Psoas muscle (tissue), 8 donors: ENCODE data around the gene ZNF530. TPM values are rescaled to one million over a fixed set of nuclear protein-coding genes. Genes with fewer than 3 reads are reported as not detected.
A peak's percentile ranks its signal among the peaks of the same experiment; 100 is the strongest.

Source experiments
- ATAC-seq, 4 donors: fragments of 200-7000 bp; cut with Tn5 transposase; one replicate each; pipeline ENCODE4 v1.9.1; 2020; ENCODE audit warnings: moderate library complexity in 3 of 4, mild to moderate bottlenecking in 2 of 4
- DNase-seq, 2 donors: peaks; one replicate each; pipeline ENCODE4 v3.0.0-alpha.2; 2020
- H3K27ac ChIP-seq: fragments of 200-600 bp; one replicate; pipeline ENCODE4 v1.8.0; 2022
- H3K27me3 ChIP-seq, 3 donors: fragments of 200-600 bp in 1 of 3; one replicate each; pipeline versions ENCODE4 v1.6.1 to v1.8.0; 2013 to 2022; ENCODE audit warnings: low read length in 2 of 3, mild to moderate bottlenecking in 2 of 3, moderate library complexity in 1 of 3; ENCODE audit not compliant: insufficient read depth in 3 of 3
- H3K36me3 ChIP-seq, 2 donors: fragments of 200-600 bp in 1 of 2; one replicate each; pipeline versions ENCODE4 v1.6.1 to v1.8.0; 2013 to 2022; ENCODE audit warnings: low read depth in 1 of 2, mild to moderate bottlenecking in 1 of 2, moderate library complexity in 1 of 2; ENCODE audit not compliant: insufficient read depth in 1 of 2
- H3K4me1 ChIP-seq: fragments of 200-600 bp; one replicate; pipeline ENCODE4 v1.8.0; 2022
- H3K4me3 ChIP-seq: fragments of 200-600 bp; one replicate; pipeline ENCODE4 v1.8.0; 2022; ENCODE audit warnings: mild to moderate bottlenecking
- H3K9me3 ChIP-seq: fragments of 200-600 bp; one replicate; pipeline ENCODE4 v1.8.0; 2022
- WGBS, 3 donors: extraction: QIAGEN DNeasy Blood & Tissue Kit; methylation state at CpG; one replicate each; pipeline versions ENCODE4 v1.1.6 to v1.1.7; 2013; 5-methylcytosine and 5-hydroxymethylcytosine counted together
- intact Hi-C, 2 donors: fragments of 100-400 bp; cut with DNase I; formaldehyde crosslinking; loops; one replicate each; pipeline versions ENCODE4 v1.11.0 to v1.14.2; 2022
- polyA plus RNA-seq, 3 donors: library from polyadenylated mRNA; stranded (reverse); fragments of 200-250 nt; gene quantifications; one replicate each; pipeline ENCODE4 v1.2.3, GENCODE V29; 2013
- total RNA-seq, 4 donors: library from RNA; stranded (reverse); fragmentation: NEBNext Ultra II Directional in 2 of 4; extraction: Animal tissue kit (Norgen Biotek cat#: 25700) in 2 of 4; gene quantifications; one replicate each; pipeline versions ENCODE4 v1.2.1 to v1.2.4, GENCODE V29; 2021 to 2023
- TF ChIP-seq, protein P1 (sequence below): fragments of 200-600 bp; IDR thresholded peaks from one replicate; pipeline ENCODE4 v1.8.0; 2022; ENCODE audit warnings: antibody characterized with exemption
- donor health status: healthy with polysubstance abuse.
- donor health status: DM: no; HTN: no; CAD: no; lungs with moderate emphysema.
- donor health status: Bipolar disorder and iron deficiency.
- donor health status: healthy.
- donor health status: DM: yes; HTN: yes; CAD: no.
- donor health status: DM: no; HTN: no; CAD: no.
- donor health status: DM: no; HTN: no; CAD: no.
- donor health status: DM: yes; HTN: yes; CAD: no.

Gene ZNF530
- total and polyA plus RNA-seq, 7 donors, result 0.81 to 11.7 (median 2.3) TPM

DNA sequence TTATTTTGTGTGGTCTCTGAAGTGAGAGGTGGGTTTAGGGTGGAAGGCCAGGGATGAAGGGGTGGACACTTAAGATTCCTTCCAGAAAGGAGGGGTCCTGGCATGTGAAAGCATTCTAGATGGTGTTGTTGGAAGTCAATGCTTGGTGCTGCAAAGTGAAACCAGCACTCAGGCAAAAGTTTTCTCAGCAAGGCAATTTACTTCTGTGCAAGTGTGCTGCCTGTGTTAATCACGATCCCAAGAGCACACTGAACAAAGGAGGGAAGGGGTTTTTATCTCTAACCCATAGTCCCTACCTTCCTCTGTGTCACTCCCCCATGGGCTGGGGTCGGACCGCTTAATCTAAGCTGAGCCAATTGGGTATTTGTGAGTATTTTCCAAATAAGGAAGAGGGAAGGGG lies 15.7 kb downstream of the ZNF530 start:
- H3K27me3 ChIP-seq, result no peaks in the 10 kb centered on the region
- no peaks in the 10 kb centered on the region for H3K4me1 ChIP-seq
- TF ChIP-seq, protein P1, sequence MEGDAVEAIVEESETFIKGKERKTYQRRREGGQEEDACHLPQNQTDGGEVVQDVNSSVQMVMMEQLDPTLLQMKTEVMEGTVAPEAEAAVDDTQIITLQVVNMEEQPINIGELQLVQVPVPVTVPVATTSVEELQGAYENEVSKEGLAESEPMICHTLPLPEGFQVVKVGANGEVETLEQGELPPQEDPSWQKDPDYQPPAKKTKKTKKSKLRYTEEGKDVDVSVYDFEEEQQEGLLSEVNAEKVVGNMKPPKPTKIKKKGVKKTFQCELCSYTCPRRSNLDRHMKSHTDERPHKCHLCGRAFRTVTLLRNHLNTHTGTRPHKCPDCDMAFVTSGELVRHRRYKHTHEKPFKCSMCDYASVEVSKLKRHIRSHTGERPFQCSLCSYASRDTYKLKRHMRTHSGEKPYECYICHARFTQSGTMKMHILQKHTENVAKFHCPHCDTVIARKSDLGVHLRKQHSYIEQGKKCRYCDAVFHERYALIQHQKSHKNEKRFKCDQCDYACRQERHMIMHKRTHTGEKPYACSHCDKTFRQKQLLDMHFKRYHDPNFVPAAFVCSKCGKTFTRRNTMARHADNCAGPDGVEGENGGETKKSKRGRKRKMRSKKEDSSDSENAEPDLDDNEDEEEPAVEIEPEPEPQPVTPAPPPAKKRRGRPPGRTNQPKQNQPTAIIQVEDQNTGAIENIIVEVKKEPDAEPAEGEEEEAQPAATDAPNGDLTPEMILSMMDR, result no peak
- peaks cover 33 to 47% of the 10 kb centered on the region in 2 donors for H3K36me3 ChIP-seq
- intact Hi-C loops, result no loop called here
- 95 to 100% (median 98%) methylated on average over 3 of the region's 3 CpGs for WGBS, 3 donors
- ATAC-seq (no peak), DNase-seq (no peak)
- no peak overlapping the region for H3K27ac ChIP-seq
- H3K9me3 ChIP-seq, result peaks cover 67% of the 10 kb centered on the region
- H3K4me3 ChIP-seq, result peak overlapping the region; percentile 96

DNA sequence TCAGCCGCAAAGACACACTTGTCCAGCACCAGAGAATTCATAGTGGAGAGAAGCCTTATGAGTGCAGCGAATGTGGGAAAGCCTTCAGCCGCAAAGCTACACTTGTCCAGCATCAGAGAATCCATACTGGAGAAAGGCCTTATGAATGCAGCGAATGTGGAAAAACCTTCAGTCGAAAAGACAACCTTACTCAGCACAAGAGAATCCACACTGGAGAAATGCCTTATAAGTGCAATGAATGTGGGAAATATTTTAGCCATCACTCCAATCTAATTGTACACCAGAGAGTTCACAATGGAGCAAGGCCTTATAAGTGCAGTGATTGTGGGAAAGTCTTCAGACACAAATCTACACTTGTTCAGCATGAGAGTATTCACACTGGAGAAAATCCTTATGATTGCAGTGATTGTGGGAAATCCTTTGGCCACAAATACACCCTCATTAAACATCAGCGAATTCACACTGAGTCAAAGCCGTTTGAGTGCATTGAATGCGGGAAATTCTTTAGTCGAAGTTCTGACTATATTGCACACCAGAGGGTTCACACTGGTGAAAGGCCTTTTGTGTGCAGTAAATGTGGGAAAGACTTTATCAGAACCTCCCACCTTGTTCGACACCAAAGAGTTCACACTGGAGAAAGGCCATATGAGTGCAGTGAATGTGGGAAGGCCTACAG lies 21.1 kb downstream of the ZNF530 start:
- Histone ChIP-seq H3K9me3 (peaks cover 98% of the 10 kb centered on the region), H3K27ac (no peak overlapping the region), H3K27me3 (no peaks in the 10 kb centered on the region), H3K4me3 (no peak overlapping the region), H3K4me1 (no peaks in the 10 kb centered on the region), H3K36me3 (peaks cover 55 to 86% of the 10 kb centered on the region in 2 donors)
- TF ChIP-seq, protein P1, result no peak
- intact Hi-C loops, result no loop called here
- 98 to 99% (median 99%) methylated on average over 10 of the region's 10 CpGs for WGBS, 3 donors
- DNase-seq, result no peak
- no peak for ATAC-seq

DNA sequence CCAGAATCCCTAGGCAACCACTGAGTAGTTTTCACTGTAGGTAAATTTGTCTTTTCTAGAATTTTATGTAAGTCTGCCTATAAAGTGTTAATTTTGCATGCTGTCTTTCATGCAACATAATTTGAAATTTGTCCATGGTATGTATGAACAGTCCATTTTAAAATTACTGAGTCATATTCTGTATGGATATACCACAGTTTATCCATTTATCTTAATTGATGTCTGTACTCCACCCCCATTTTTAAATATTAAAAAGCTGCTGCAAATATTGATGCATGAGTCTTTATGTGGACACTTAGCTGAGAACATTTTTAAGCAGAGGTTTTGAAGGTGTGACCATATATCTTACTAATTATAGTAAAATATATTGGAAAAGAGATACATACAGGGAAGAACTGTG lies 23.4 kb downstream of the ZNF530 start:
- TF ChIP-seq, protein P1, result no peak
- Histone ChIP-seq H3K4me1 (no peaks in the 10 kb centered on the region), H3K27me3 (no peaks in the 10 kb centered on the region), H3K4me3 (no peak overlapping the region), H3K27ac (no peak overlapping the region), H3K36me3 (peaks cover 41 to 63% of the 10 kb centered on the region in 2 donors), H3K9me3 (peaks cover 98% of the 10 kb centered on the region)
- ATAC-seq (no peak), DNase-seq (no peak)
- intact Hi-C loops, result no loop called here

DNA sequence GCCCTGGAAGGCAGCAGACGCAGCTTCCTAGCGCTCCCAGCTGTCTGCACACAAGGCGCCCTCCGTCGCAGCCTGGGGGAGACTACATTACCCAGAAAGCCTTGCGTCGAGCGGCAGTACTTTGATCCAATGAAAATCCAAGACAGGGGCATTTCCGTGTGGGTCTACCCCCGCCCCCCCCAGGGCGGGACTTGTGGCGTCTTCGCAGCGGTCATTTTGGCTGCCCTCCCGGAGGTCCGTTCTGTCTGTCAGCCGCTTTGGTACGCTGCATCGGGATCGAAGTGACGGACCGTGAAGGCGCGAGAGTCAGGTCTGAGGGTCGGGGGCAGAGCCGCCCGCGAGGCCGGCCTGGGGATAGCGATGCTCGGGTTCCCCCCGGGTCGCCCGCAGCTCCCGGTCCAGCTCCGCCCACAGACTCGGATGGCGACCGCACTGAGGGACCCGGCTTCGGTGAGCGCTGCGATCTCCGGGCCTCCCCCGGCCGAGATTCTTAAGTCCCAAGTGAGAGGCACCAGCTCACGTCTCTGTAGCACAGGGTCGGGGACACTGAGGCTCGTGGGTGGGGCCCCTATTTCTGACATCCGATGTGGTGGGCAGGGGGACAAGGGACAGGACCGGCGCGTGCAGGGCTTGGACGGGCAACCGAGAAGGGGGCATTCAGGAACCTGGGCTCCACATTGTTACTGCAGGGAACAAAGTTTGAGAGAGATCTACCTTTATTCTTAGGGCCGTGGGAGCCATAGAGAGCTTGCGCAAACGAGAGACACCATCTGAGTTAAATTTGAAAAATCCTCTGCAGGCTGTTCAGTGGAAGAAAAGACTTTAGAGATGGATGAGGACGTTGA lies 33.5 kb downstream of the ZNF530 start, which contains the start of gene ZNF211:
TSS of gene ZNF211 (plus strand) at position 182 of the 845 bp plus-strand sequence. CDS start at position 361, 179 bp downstream.
- peak; percentile 95 to 96 for DNase-seq
- WGBS, 3 donors, result 1% methylated on average over 57 to 59 of the region's 59 CpGs
- Histone ChIP-seq H3K27me3 (no peaks in the 10 kb centered on the region), H3K4me3 (peak within 1 kb of the TSS; percentile 81), H3K4me1 (peaks cover 8% of the 10 kb centered on the region), H3K9me3 (peaks cover 45% of the 10 kb centered on the region), H3K36me3 (peaks cover 5 to 43% of the 10 kb centered on the region in 2 donors), H3K27ac (peak within 1 kb of the TSS; percentile 66)
- peak; percentile 100 for ATAC-seq
- TF ChIP-seq, protein P1, result no peak
- intact Hi-C loops, result no loop called here
